ENCODE data around the gene CCT3.
A peak's percentile ranks its signal among the peaks of the same experiment; 100 is the strongest.
"Not testable (repeated sequence)": the region's sequence is repeated elsewhere in the genome, so short reads cannot be mapped to it uniquely, and the experiment has no call there.

CCT3 gene

DNA sequence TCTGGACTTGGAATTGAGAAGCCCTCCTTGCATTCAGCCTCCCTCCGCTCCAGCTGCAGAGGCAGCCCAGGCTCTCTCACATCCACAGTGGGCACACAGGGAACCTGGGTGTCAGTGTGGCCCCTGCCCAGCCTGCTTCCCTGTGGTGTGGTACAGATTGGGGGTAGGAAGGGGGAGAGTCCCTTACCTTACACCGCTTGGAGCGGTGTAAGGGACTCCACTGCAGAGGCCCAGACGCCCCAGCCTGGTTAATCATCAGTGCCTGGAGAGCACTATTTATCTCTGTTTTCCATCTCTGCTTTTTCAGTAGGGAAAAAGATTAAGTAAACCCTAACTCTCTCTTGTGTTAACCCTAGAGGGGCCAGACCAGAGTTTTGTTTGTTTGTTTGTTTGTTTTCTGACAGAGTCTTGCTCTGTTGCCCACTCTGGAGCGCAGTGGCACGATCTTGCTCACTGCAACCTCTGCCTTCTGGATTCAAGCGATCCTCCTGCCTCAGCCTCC, 30.1 kb upstream of the CCT3 start:
- DNase-seq = no peak

DNA sequence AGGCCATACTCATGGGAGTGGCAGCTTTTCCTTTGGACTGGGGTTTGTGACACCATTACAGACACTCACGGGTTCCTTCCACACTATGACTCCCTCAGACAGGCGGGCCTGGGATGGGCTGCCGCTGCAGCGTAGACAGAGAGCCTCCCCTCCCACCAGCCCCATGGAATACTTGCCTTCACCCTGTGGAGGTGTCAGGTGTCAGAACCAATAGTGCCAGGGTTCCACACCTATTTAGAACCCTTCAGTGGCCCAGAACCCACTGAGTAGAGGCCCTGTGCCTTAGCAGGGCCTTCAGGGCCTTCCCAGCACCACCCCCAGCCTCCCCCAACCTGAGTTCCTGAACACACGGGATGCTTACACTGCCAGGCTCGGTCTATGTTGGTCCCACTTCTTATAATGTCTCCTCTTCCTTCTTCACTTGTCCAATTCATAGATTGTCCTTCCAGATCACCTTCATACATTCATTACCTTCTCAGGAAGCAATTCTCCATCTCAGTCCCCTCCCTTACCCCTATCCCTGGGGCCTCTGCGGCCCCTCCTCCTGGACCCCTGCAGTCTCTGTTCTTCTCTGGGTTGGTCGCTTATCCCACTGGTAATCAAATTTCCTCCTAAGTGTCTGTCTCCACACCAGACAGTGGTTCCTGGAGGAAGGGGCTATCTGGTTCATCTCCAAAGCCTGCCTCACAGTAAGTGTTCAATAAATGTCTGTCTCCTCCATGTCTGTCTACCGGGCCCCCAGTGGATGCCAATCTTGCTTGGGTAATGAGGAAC, 29.5 kb upstream of the CCT3 start:
- no peak for DNase-seq

DNA sequence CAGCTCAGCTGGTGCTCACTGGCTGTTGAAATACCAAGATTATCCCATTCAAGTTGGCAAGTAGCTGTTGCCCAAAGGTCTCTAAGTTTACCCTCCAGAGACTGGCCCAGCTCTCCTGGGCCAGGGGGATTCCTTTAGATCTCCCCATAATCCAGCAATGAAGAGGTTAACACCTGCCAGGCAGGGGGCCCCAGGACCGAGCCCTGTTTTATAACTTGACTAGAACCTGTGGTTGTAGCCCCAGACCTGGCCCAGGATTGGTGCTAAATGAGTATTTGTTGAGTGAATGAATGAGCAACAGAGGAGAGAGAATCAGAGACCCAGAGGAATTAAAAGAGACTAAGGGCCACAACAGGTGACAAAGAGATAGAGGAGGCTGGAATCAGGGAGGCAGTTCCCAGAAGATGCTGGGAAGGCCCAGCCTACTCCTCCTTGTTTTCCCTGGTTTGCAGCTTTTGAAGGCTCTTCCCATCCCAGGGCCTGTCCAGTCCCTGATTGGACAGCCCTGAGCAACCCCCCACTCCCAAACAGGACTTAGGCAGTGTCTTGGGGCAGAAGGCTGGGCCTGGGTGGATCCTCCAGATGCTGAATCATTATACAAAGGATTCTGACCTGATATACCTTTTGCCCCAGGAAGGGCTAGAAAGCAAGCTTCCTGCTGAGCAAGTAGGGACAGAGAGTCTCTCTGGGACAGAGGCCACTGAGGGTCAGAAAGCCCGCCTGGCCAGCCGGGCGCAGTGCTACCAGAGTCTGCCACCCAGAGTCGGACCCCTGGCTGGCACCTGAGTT, 28.5 kb upstream of the CCT3 start:
- no peak for DNase-seq

DNA sequence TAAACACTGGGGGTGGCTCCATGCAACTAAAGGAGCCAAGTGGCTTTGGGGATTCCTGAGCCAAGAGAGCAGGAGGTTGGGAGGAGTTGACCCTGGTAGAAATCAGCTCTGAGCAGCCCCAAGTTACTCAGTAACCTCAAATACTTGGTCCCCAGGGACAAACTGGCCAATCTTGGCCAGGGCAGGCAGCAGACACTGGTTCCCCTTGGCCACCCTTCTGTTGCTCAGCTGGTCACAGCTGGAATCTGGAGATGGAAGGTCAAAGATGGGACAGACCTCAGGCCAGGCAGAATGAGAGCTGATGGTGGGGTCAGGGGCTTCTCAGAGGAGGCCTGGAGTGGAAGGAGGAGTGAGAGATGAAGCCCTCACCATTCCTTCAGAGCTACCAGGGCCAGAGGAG, 27.7 kb upstream of the CCT3 start:
- DNase-seq = no peak

DNA sequence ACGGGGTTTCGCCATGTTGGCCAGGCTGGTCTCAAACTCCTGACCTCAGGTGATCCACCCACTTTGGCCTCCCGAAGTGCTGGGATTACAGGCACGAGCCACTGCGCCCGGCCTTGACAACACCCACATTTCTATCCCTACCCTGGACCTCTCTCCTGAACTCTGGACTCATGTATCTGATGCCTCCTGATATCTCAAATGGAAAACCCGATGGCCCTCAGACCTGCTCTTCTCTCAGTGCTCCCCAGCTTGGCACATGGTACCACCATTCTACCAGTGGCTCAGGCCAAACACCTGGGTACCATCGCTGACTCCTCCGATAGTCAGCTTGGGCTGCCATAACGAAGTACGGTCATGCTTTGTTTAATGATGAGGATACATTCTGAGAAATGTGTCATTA, 22.4 kb upstream of the CCT3 start:
- DNase-seq = no peak

DNA sequence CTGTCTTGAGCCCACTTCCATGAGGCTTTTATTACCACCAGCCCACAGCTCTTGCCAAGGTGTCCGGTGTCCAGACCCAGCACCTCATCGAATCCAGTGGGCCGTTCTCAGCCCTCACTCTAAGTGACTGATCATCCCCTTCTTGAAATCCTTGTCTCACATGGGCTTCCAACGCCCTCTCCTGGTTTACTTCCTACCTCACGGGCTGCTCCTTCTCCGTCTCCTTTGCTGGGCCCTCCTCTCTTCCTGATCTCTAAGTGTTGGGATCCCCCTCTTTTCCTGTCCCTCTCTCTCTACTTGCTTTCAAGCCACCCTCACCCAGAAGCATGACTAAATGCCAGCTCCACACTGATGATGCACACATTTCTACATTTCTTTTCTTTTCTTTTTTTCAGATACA, 21.9 kb upstream of the CCT3 start:
- peak; percentile 39 for DNase-seq

DNA sequence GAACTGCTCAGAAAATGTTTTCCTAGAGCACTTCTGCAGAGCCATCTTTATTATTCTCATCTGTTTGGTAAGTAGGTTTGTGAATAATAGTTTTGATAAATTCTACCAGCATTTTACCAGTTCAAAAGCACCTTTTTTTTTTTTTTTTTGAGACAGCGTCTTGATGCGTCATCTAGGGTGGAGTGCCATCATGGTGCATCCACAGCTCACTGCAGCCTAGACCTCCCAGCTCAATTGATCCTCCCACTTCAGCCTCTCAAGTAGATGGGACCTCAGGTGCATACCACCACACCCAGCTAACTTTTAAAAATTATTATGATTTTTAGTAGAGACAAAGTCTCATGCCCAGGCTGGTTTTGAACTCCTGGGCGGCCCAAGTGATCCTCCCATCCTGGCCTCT, 21.2 kb upstream of the CCT3 start:
- DNase-seq = no peak

DNA sequence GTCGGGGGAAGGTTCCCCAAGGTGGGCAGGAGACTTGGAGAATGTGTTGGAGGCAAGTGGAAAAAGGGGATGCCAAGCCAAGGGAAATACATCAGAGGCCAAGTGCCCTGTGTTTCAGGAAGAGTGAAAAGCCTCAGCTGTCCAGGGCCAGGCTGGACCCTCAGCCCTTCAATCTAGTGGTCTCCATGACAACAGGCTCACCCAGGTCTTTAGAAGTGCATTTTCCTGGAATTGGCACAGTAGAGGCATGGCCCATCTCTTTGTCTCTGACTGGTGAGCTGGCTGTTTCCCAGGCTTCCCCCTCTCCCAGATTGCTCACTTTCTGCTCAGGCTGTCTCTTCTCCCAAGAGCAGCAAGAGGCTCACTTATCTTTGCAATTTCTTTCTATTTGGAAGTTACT, 20.5 kb upstream of the CCT3 start:
- no peak for DNase-seq

DNA sequence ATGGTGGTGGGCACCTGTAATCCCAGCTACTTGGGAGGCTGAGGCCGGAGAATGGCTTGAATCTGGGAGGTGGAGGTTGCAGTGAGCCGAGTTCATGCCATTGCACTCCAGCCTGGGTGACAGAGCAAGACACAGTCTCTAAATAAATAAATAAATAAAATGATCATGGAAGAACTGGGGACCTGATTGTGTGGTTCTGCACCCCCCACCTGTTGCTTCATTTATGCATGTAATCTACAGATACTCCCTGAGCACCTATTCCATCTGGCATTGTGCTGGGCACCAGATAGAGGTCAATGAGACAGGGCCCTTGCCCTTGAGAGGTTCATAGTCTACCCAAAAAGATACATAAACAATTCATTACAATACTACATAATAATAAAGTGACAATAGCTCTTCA, 19.9 kb upstream of the CCT3 start:
- no peak for DNase-seq

DNA sequence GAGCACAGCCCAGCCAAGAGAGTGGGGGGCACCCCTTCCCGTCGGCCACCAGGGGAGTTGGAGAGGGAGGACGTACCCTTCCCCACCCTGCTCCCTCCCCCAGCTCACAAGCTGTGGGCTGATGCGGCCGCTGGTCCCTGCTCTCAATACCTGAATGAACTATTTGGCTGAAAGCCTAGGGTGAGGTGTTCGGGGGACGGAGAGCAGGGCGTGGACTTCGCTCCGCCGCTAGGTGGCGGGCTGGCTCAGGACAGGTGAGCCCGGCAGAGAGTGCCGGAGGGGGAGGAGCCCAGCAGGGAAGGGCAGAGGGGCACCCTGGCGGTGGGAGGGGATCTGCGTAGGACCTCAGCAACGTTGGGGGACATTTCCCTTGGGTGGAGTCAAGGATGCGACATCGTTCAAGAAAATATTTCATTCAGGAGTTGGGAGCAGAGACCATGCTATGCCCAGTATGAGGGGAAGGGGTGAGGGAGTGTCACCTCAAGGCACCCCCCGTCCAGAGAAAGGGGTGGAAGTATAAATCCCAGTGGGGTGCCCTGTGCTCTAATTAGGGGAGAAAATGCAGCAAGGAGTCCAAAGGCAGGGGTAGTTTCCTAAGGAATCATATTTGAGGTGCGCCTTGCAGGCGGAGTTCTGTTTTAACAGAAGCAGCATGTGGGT, 18.9 kb upstream of the CCT3 start:
- peak; percentile 25 for DNase-seq

DNA sequence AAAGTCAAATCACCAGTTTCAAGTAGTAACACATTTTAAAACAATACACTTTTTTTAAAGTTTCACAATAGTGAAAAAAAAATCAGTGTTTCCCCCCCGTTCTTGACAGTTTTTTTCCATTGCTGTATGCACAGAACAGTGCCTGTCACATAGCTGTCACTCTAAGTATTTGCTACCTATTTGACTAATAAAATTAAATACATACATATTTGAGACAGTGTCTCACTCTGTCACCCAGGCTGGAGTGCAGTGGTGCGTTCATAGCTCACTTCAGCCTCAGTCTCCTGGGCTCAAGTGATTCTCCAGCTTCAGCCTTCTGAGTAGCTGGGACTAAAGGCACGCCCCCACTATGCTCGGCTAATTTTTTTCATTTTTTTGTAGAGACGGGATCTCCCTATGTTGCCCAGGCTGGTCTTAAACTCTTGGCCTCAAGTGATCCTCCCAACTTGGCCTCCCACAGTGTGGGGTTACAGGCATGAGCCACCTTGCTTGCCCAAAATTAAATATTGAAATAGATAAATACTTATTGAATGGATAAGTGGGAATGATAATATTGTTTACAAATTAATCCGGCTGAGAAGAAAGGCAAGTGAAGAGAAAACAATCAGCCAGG, 18.3 kb upstream of the CCT3 start:
- no peak for DNase-seq

DNA sequence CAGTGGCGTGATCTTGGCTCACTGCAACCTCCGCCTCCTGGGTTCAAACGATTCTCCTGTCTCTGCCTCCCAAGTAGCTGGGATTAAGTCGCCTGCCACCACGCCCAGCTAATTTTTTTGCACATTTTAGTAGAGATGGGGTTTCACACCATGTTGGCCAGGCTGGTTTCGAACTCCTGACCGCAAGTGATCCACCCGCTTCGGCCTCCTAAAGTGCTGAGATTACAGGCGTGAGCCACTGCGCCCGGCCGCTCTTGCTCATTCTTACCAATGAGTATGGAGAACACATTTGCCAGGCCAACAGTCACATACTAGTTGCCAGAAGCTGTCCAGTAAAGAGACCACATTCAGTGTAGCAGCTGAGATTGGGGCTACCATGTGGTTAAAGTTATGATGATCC, 14.4 kb upstream of the CCT3 start:
- DNase-seq = not testable (repeated sequence)

DNA sequence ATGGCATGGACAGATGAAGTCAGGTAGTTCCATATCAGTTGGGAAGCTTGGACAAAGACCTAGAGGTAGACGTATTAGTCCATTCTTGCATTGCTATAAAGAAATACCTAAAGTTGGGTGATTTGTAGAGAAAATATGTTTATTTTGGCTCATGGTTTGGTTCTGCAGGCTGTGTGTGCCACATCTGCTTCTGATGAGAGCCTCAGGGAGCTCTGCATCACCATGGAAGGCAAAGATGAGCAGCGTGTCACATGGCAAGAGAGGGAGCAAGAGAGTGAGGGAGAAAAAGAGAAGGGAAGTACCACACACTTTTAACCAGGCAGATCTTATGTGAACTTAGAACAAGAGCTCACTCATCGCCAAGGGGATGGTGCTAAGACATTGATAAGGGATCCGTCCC, 9.2 kb upstream of the CCT3 start:
- DNase-seq = peak; percentile 89

DNA sequence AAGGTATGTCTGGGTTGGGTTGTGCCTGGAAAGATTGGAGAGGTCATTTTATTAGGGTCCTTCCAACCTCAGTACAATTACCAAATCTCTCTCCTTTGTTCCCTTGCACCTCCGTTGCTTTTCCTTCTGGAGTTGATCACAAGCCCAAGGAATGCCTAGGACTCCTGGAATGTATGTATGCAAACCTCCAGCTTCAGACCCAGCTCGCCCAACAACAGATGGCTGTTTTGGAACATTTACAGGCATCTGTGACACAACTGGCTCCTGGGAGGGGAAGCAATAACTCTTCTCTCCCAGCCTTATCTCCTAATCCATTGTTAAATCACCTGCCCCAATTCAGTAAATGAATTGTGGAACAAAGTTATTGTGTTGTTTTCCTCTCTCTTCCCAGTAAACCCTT, 8.5 kb upstream of the CCT3 start:
- peak; percentile 86 for DNase-seq

DNA sequence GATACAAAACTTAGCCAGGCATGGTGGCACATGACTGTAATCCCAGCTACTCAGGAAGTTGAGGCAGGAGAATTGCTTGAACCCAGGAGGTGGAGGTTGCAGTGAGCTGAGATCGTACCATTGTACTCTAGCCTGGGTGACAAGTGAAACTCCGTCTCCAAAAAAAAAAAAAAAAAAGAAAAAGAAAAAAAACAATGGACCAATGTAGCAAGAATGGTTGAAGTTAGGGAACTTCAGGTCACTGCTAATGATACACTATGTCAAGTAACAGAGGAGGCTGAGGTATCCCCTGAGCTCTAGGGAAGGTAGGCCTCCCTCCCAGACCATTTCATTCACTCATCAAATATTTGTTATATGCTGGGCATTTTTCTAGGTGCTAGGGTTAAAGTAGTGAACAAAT, 7.9 kb upstream of the CCT3 start:
- DNase-seq = not testable (repeated sequence)

DNA sequence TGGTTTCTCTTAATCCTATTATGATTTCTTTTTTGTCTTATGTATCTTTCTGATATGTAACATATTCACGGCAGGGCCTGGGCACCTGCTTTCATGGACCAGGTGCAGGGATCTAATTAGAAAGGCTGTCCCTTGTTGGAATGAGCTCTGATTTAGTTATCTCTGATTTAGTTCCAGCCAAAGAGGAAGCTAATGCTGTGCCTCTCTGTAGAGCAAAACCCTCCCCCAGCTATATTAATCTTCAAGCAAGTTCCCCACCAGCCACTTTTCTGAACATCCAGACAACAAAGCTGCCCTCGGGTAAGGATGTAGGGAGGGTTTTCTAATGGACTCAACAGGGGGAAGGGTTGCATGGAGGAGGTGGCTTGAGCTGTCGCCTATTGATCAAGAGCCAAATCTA, 6.3 kb upstream of the CCT3 start:
- no peak for DNase-seq

DNA sequence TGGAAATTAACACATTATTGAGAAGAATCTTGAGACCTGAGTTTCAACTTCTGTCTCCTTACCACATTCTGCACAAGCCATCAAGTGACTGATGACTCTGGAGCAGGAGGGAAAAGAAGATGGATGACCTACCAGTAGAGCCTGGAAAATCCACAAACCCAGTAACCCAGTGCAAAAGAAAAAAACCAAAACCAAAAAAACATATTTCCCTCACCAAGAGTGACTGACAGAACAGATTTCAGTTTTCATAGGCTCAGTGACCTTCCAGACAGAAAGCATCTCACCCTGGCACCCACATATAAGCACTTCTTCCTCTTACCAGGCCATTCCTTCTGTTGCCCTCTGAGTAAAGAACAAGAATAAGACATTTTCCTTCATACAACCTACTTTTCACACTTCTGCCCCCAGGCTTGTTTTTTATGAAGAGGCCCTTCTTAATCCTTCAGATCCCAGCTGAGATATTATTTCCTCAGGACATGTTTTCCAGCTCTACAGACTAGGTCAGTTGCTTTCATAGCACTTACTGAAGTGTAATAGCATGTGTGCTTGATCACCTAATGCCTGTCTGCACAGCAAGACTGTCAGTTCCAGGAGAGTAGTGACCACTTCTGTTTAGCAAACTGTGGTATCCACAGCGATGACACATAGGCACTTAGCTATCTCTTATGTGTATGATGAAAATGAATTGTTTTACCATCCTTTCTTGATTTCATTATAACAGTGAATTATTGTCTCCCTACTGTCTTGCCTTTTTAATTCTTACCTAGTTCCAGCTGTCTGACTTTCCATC, 4.3 kb upstream of the CCT3 start:
- peak; percentile 13 for DNase-seq

DNA sequence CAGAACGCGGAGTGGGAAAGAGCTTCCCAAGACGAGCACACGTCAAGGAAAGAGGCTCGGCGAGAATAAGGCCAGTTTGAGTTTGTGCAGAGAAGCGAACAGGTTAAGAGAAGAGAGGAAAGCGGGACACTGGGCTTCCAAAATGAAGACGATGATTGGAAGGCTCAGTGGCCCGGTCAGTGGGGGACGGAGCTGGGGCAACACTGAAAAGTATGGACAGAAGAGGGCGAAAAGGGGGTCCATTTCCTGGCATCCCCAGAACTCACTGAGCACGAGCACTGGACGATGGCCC, 258 bp downstream of the CCT3 start:
- DNase-seq = no peak

DNA sequence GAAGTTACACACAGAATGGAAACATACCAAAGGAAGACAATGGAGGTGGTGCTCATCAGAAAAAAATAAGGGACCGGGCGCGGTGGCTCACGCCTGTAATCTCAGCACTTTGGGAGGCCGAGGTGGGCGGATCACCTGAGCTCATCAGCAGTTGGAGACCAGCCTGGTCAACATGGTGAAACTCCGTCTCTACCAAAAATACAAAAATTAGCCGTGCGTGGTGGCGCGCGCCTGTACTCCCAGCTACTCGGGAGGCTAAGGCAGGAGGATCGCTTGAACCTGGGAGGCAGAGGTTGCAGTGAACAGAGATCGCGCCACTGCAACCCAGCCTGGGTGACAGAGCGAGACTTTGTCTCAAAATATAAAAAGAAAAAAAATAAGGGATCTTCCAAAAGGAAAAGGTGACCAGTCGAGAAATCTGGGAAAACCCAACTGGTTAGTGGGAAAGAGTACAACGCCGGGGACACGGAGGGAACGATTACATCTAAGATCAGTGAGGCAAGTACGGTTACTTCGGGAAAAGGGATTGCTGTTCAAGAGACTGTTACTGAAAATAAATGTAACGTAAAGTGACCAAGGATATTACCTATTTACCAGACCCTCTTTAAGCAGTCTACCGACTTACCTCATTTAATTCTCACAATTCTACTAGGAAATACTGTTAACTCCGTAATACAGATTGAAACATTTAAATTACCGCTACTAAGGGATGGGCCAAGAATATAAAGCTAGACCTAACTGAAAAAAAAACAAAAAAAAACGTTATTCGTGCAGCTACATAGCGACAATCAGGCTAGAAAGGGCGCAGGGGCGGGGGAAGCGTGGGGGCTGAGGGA, 822 bp downstream of the CCT3 start:
- DNase-seq = no peak

DNA sequence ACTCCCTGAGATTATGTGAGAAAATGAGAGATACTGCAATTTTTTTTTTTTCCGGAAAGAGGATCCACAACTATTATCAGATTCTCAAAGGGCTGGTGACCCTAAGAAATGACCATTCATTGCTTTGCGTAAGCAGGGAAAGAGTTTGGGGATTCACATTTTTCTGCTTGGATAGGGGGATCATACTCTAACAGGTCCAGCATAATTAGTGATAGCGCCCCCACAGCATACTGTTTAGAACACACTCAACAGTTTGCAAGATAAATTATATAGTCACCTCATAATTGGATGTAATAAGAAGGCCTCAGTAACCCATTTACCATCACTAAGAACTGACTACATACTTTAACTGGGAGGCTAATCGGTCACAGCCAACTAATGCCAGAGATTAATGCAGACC, 1.9 kb downstream of the CCT3 start:
- DNase-seq = no peak

DNA sequence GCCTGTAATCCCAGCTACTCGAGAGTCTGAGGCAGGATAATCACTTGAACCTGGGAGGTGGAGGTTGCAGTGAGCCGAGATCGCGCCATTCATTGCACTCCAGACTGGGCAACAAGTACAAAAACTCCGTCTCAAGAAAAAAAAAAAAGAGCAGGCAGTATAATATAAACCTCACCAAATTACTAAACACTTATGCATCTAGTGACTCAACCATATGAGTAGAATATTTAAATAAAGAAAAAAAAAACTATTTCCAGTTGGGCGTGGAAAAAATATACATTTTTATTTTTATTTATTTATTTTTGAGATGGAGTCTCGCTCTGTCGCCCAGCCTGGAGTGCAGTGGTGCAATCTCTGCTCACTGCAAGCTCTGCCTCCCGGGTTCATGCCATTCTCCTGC, 14.9 kb downstream of the CCT3 start:
- DNase-seq = peak; percentile 6

DNA sequence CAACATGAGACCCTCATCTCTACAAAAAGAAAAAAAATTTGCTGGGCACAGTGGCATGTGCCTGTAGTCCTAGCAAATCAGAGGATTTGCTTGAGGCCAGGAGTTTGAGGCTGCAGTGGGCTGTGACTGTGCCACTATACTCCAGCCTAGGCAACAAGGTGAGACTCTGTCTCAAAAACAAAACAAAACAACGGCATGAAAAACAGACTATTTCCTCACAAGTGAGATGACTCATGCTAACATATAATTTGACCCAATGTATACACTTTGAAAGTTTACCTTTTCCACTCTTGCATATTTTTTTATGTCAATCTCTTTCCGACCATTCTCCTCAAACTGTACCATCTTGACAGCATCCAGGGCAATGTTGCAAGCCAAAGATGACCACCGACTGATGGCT, 17.5 kb downstream of the CCT3 start:
- no peak for DNase-seq
